Measurements from ENCODE around the gene PROC. TPM values are rescaled to one million over a fixed set of nuclear protein-coding genes. Genes with fewer than 3 reads are reported as not detected.
A peak's percentile ranks its signal among the peaks of the same experiment; 100 is the strongest.

PROC gene
- total RNA-seq, 1 donor from 2014 or later: not detected

DNA sequence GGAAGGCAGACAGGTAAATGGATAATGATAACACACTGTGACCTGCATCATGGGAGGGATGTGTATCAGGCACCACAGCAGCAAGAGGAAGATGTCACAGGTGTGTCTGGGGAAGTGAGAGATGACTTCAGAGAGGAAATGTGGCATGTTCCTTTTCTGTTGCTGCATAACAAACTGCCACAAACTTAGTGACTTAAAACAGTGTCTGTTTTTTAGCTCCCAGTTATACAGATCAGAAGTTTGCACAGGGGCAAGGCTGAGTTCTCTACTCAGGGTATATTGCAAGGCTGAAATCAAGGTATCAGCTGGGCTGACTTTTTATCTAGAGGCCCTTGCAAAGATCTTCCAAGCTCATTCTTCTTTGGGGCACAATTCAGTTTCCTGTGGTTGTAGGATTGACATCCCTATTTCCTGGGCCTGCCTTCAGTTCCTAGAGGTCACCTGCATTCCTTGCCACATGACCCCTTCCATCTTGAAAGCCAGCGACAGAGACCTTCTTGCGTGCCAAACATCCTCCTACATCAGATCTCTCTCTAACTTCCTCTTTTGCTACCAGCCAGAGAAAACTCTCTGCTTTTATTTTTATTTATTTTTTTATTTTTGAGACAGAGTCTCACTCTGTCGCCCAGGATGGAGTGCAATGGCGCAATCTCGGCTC lies 28.3 kb upstream of the PROC start:
- Mint-ChIP-seq H3K27me3 (ENCODE audit: low read depth) (peaks cover 6% of the 10 kb centered on the region), H3K9me3 (peaks cover 3% of the 10 kb centered on the region), H3K36me3 (ENCODE audit: low read depth) (peaks cover 5% of the 10 kb centered on the region), H3K4me1 (peaks cover 31% of the 10 kb centered on the region), H3K27ac (ENCODE audit: unreplicated experiment) (peak overlapping the region; percentile 47), H3K4me3 (peak overlapping the region; percentile 50)
- TF ChIP-seq, protein P1, sequence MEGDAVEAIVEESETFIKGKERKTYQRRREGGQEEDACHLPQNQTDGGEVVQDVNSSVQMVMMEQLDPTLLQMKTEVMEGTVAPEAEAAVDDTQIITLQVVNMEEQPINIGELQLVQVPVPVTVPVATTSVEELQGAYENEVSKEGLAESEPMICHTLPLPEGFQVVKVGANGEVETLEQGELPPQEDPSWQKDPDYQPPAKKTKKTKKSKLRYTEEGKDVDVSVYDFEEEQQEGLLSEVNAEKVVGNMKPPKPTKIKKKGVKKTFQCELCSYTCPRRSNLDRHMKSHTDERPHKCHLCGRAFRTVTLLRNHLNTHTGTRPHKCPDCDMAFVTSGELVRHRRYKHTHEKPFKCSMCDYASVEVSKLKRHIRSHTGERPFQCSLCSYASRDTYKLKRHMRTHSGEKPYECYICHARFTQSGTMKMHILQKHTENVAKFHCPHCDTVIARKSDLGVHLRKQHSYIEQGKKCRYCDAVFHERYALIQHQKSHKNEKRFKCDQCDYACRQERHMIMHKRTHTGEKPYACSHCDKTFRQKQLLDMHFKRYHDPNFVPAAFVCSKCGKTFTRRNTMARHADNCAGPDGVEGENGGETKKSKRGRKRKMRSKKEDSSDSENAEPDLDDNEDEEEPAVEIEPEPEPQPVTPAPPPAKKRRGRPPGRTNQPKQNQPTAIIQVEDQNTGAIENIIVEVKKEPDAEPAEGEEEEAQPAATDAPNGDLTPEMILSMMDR (conservative IDR thresholded peaks at IDR 0.05): no peak
- no peak for DNase-seq (ENCODE audit: low read depth, low spot score)

DNA sequence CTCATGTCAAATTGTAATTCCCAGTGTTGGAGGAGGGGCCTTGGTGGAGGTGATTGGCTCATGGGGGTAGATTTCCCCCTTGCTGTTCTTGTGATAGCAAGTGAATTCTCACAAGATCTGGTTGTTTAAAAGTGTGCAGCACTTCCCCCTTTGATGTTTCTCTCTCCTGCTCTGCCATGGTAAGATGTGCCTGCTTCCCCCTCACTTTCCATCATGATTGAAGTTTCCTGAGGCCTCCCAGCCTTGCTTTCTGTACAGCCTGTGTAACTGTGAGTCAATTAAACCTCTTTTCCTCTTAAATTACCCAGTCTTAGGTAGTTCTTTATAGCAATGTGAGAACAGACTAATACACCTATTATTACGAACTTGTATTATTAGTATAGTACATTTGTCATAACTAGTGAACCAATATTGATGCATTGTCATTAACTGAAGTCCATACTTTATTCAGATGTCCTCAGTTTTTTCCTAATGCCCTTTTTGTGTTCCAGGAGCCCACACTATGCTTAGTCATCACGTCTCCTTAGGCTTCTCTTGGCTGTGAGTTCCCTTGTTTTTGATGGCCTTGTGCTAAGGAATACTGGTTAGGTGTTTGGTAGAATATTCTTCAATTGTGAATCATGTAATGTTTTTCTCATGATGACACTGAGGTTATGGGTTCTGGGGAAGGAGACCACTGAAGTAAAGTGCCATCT lies 25.9 kb upstream of the PROC start:
- no peak for DNase-seq (ENCODE audit: low read depth, low spot score)
- Mint-ChIP-seq H3K27ac (ENCODE audit: unreplicated experiment) (no peak overlapping the region), H3K36me3 (ENCODE audit: low read depth) (peaks cover 5% of the 10 kb centered on the region)

GRCh38 chr2:127392828-127393578 lies 25.2 kb upstream of the PROC start:
- H3K36me3 Mint-ChIP-seq (ENCODE audit: low read depth): peaks cover 5% of the 10 kb centered on the region
- H3K27ac Mint-ChIP-seq (ENCODE audit: unreplicated experiment): no peak overlapping the region
- peaks cover 9% of the 10 kb centered on the region for H3K4me1 Mint-ChIP-seq
- H3K27me3 Mint-ChIP-seq (ENCODE audit: low read depth): peaks cover 6% of the 10 kb centered on the region
- TF ChIP-seq, protein P1 (conservative IDR thresholded peaks at IDR 0.05): no peak
- peak overlapping the region; percentile 18 for H3K4me3 Mint-ChIP-seq
- no peak for DNase-seq (ENCODE audit: low read depth, low spot score)
- H3K9me3 Mint-ChIP-seq: peaks cover 3% of the 10 kb centered on the region

More for the DNA sequence above, 25.9 kb upstream of the PROC start:
- Mint-ChIP-seq H3K27me3 (ENCODE audit: low read depth) (peaks cover 6% of the 10 kb centered on the region), H3K4me3 (peak overlapping the region; percentile 44), H3K4me1 (peaks cover 10% of the 10 kb centered on the region), H3K9me3 (peaks cover 3% of the 10 kb centered on the region)
- TF ChIP-seq, protein P1 (conservative IDR thresholded peaks at IDR 0.05): no peak

- no peaks in the 10 kb centered on the region for H3K27me3 Mint-ChIP-seq (ENCODE audit: low read depth)
- TF ChIP-seq, protein P1 (conservative IDR thresholded peaks at IDR 0.05): no peak
- DNase-seq (ENCODE audit: low read depth, low spot score): no peak
- H3K9me3 Mint-ChIP-seq: peaks cover 3% of the 10 kb centered on the region
- no peak overlapping the region for H3K4me3 Mint-ChIP-seq
- H3K4me1 Mint-ChIP-seq: no peaks in the 10 kb centered on the region
- H3K36me3 Mint-ChIP-seq (ENCODE audit: low read depth): peaks cover 5% of the 10 kb centered on the region
- H3K27ac Mint-ChIP-seq (ENCODE audit: unreplicated experiment): no peak overlapping the region
Measured at GRCh38 chr2:127394492-127394891, 23.7 kb upstream of the PROC start.

DNA sequence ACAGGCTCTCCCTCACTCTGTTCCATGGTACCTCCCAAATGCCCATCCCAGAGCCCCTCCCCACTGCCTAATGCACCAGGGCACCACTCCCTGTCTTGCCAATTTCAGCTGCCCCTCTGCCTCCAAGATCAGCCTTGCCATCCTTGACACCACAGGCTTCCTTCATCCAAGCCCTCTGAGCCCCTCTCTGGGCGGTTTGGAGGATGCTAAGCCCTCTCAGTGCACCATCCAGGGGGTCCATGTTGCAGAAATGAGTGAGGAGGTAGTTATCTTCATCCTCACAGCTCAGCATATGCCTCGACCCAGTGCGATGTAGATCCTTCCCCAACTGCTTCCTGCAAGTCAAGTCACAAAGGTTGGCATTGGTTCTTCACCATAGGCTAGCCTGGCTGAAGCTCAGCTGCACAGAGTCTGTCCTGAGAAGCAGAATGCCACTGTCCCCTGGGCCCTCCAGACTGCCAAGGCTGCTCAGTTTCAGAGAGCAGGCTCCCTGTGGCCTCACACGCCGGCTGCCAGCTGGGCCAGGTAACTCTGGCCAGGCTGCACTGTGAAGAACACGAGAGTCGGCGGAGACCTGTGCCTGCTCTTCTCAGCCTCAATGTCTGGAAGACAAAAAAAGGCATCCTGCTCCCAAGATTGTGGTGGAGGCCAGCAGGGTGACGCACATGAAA lies 20.5 kb upstream of the PROC start:
- H3K4me3 Mint-ChIP-seq: no peak overlapping the region
- TF ChIP-seq, protein P1 (conservative IDR thresholded peaks at IDR 0.05): no peak

More for the DNA sequence above, 20.5 kb upstream of the PROC start:
- DNase-seq (ENCODE audit: low read depth, low spot score): no peak
- H3K27ac Mint-ChIP-seq (ENCODE audit: unreplicated experiment): peak overlapping the region; percentile 50
- no peaks in the 10 kb centered on the region for H3K27me3 Mint-ChIP-seq (ENCODE audit: low read depth)
- peaks cover 3% of the 10 kb centered on the region for H3K9me3 Mint-ChIP-seq
- H3K4me1 Mint-ChIP-seq: no peaks in the 10 kb centered on the region
- H3K36me3 Mint-ChIP-seq (ENCODE audit: low read depth): peaks cover 5% of the 10 kb centered on the region
